Spleen (tissue), 11 donors: Measurements from ENCODE around the gene SLC48A1. TPM values are rescaled to one million over a fixed set of nuclear protein-coding genes. Genes with fewer than 3 reads are reported as not detected.

Experiments
- DNase-seq: peaks from one replicate; pipeline ENCODE4 v3.0.0-alpha.2; 2020
- H3K27ac ChIP-seq, 8 donors: fragments of 200-600 bp; sonication (generic) in 7 of 8; 1 replicate in 4 of 8; 2 replicates in 4 of 8; pipeline versions ENCODE4 v1.5.0 to v1.8.0; 2016 to 2021; ENCODE audit warnings: inconsistent platforms in 4 of 8, mild to moderate bottlenecking in 4 of 8, moderate library complexity in 1 of 8
- H3K27me3 ChIP-seq, 7 donors: fragments of 200-600 bp; sonication (generic) in 6 of 7; replicated peaks in 1 of 7; 1 replicate in 4 of 7; 2 replicates in 3 of 7; pipeline versions ENCODE4 v1.5.0 to v1.8.0; 2016 to 2021; ENCODE audit warnings: inconsistent platforms in 3 of 7, mild to moderate bottlenecking in 1 of 7
- H3K36me3 ChIP-seq, 6 donors: fragments of 200-600 bp; sonication (generic) in 5 of 6; 1 replicate in 4 of 6; 2 replicates in 2 of 6; pipeline versions ENCODE4 v1.5.0 to v1.8.0; 2016 to 2021; ENCODE audit warnings: inconsistent platforms in 2 of 6
- H3K4me1 ChIP-seq, 6 donors: fragments of 200-600 bp; sonication (generic) in 5 of 6; 1 replicate in 3 of 6; 2 replicates in 3 of 6; pipeline versions ENCODE4 v1.5.0 to v1.8.0; 2016 to 2021; ENCODE audit warnings: inconsistent platforms in 3 of 6
- H3K4me3 ChIP-seq, 8 donors: fragments of 200-600 bp; sonication (generic) in 7 of 8; 1 replicate in 4 of 8; 2 replicates in 4 of 8; pipeline versions ENCODE4 v1.5.0 to v1.8.0; 2016 to 2021; ENCODE audit warnings: inconsistent platforms in 4 of 8, mild to moderate bottlenecking in 4 of 8, moderate library complexity in 2 of 8
- H3K9me3 ChIP-seq, 8 donors: fragments of 200-600 bp; sonication (generic) in 7 of 8; 1 replicate in 4 of 8; 2 replicates in 4 of 8; pipeline versions ENCODE4 v1.5.0 to v1.8.0; 2016 to 2021; ENCODE audit warnings: inconsistent platforms in 4 of 8
- CTCF ChIP-seq, 11 experiments: fragments of 200-600 bp in 7 of 11; fragments of 450-650 bp in 4 of 11; sonication (generic) in 4 of 11; IDR thresholded peaks in 8 of 11; conservative IDR thresholded peaks in 3 of 11; 1 replicate in 7 of 11; 2 replicates in 4 of 11; pipeline versions ENCODE4 v1.4.0 to v1.8.0; 2016 to 2021; ENCODE audit warnings: antibody characterized with exemption in 11 of 11, inconsistent platforms in 4 of 11, mild to moderate bottlenecking in 1 of 11
- POLR2A ChIP-seq, 3 donors: fragments of 450-650 bp; IDR thresholded peaks; one replicate each; pipeline ENCODE4 v1.5.1; 2017; ENCODE audit warnings: antibody characterized with exemption in 3 of 3, mild to moderate bottlenecking in 1 of 3
- POLR2AphosphoS5 ChIP-seq, 3 donors: sonication (generic); formaldehyde crosslinking; IDR thresholded peaks; one replicate each; pipeline ENCODE4 v1.5.1; 2017; ENCODE audit warnings: antibody characterized with exemption in 3 of 3
- WGBS, 5 donors: extraction: QIAGEN DNeasy Blood & Tissue Kit in 3 of 5; methylation state at CpG; one replicate each; pipeline versions ENCODE4 v1.1.5 to v1.1.7; 2013 to 2018; 5-methylcytosine and 5-hydroxymethylcytosine counted together
- intact Hi-C: fragments of 100-400 bp; cut with DNase I; formaldehyde crosslinking; loops from one replicate; pipeline ENCODE4 v1.15.0; 2023; ENCODE audit warnings: low total_unique reads
- polyA plus RNA-seq, 3 donors: library from polyadenylated mRNA; stranded (reverse); fragments of 200-250 nt; gene quantifications; one replicate each; pipeline ENCODE4 v1.2.1, GENCODE V29; 2013
- total RNA-seq, 7 donors: library from RNA; depleted of rRNA in 3 of 7; stranded (reverse); fragments of >200 nt in 3 of 7; fragmentation: NEBNext Ultra II Directional in 4 of 7; extraction: Animal tissue kit (Norgen Biotek cat#: 25700) in 4 of 7; gene quantifications; one replicate each; pipeline versions ENCODE4 v1.1.0 to v1.2.1, GENCODE V29; 2016 to 2021
- donor health status: healthy with polysubstance abuse.
- donor health status: DM: no; HTN: no; CAD: no; lungs with moderate emphysema.
- donor health status: DM: no; HTN: no; CAD: no.
- donor health status: Bipolar disorder and iron deficiency.
- donor health status: healthy.
- donor health status: DM: no; HTN: no; CAD: no.
- donor health status: DM: yes; HTN: yes; CAD: no.

SLC48A1 gene
- total and polyA plus RNA-seq, 10 donors: 8.4 to 66.4 (median 38.0) TPM

GRCh38 chr12:47811581-47812484, 38.8 kb downstream of the SLC48A1 start:
- Histone ChIP-seq H3K9me3 (no peaks in the 10 kb centered on the region), H3K4me1 (peaks cover 87 to 100% (median 100%) of the 10 kb centered on the region in 6 donors), H3K27me3 (no peaks in the 10 kb centered on the region), H3K36me3 (peaks cover 0 to 11% (median 0%) of the 10 kb centered on the region in 6 donors), H3K4me3 (peak overlapping the region in 3 of 8 donors; percentile 31 to 69 (median 38)), H3K27ac (peak overlapping the region; percentile 82 to 98 (median 96))
- no peak for DNase-seq
- peak; percentile 12 to 29 (median 29) for TF ChIP-seq POLR2AphosphoS5 (IDR thresholded peaks at IDR 0.05)
- no peak for TF ChIP-seq CTCF (IDR thresholded peaks at IDR 0.05 in 8 of 11, conservative IDR thresholded peaks at IDR 0.05 in 3 of 11)
- WGBS, 5 donors: 41 to 61% (median 48%) methylated on average over 14 of the region's 14 CpGs
- intact Hi-C loops: no loop called here

GRCh38 chr12:47812797-47813510, 39.9 kb downstream of the SLC48A1 start:
- Histone ChIP-seq H3K27me3 (no peaks in the 10 kb centered on the region), H3K4me3 (peak overlapping the region; percentile 11 to 69 (median 34)), H3K4me1 (peaks cover 88 to 100% (median 100%) of the 10 kb centered on the region in 6 donors), H3K36me3 (peaks cover 0 to 11% (median 0%) of the 10 kb centered on the region in 6 donors), H3K27ac (peak overlapping the region; percentile 64 to 98 (median 96)), H3K9me3 (no peaks in the 10 kb centered on the region)
- peak; percentile 97 for DNase-seq
- 0 to 2% (median 1%) methylated on average over 31 to 37 of the region's 37 CpGs for WGBS, 5 donors
- TF ChIP-seq POLR2A (IDR thresholded peaks at IDR 0.05) (peak in 1 of 3 donors; percentile 23), CTCF (IDR thresholded peaks at IDR 0.05 in 8 of 11, conservative IDR thresholded peaks at IDR 0.05 in 3 of 11) (peak in 2 of 11 experiments; percentile 4 to 18), POLR2AphosphoS5 (IDR thresholded peaks at IDR 0.05) (peak; percentile 73 to 89 (median 87))
- intact Hi-C loops: no loop called here

- DNase-seq: no peak
- no peaks in the 10 kb centered on the region for H3K9me3 ChIP-seq
- H3K27ac ChIP-seq: peak overlapping the region; percentile 64 to 98 (median 96)
- peaks cover 88 to 100% (median 100%) of the 10 kb centered on the region in 6 donors for H3K4me1 ChIP-seq
- H3K4me3 ChIP-seq: peak overlapping the region; percentile 11 to 69 (median 34)
- H3K36me3 ChIP-seq: peaks cover 0 to 11% (median 0%) of the 10 kb centered on the region in 6 donors
- H3K27me3 ChIP-seq: no peaks in the 10 kb centered on the region
- intact Hi-C loops: no loop called here
- TF ChIP-seq POLR2AphosphoS5 (IDR thresholded peaks at IDR 0.05) (peak in 2 of 3 donors; percentile 23 to 58), POLR2A (IDR thresholded peaks at IDR 0.05) (no peak), CTCF (IDR thresholded peaks at IDR 0.05 in 8 of 11, conservative IDR thresholded peaks at IDR 0.05 in 3 of 11) (peak in 1 of 11 experiments; percentile 11)
- 9 to 15% (median 10%) methylated on average over 9 of the region's 9 CpGs for WGBS, 5 donors
Measured at GRCh38 chr12:47813511-47814196, 40.6 kb downstream of the SLC48A1 start.
